ENCODE results near the gene SLC25A24. TPM values are rescaled to one million over a fixed set of nuclear protein-coding genes. Genes with fewer than 3 reads are reported as not detected.

Gene SLC25A24
- total RNA-seq, 4 donors from 2014 or later, result 6.8 to 12.3 (median 9.3) TPM

DNA sequence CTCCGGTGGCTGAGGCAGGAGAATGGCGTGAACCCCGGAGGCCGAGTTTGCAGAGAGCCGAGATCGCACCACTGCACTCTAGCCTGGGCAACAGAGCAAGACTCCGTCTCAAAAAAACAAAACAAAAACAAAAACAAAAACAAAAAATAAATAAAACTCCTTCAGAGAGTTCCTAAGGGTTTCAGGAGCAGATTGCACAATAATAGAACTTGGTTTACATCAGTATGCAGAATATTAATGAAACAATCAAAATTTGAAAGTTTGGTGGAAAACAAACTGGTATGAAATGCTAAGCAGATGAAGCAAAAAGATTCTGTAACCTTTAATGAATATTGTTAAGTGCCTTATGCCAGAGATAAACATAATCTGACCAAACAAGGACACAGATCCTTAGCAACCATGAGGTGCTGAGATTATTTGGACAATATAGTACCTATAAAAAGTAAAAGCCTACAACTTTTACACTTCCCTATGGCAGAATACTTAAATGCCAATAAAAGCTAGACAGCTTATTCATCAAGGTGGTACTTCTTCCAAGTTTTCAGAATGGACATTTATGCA, 41.2 kb downstream of the SLC25A24 start:
- Histone ChIP-seq H3K27ac (no peak overlapping the region), H3K36me3 (peaks cover 0 to 28% of the 10 kb centered on the region in 2 donors)
- no peak for ATAC-seq

DNA sequence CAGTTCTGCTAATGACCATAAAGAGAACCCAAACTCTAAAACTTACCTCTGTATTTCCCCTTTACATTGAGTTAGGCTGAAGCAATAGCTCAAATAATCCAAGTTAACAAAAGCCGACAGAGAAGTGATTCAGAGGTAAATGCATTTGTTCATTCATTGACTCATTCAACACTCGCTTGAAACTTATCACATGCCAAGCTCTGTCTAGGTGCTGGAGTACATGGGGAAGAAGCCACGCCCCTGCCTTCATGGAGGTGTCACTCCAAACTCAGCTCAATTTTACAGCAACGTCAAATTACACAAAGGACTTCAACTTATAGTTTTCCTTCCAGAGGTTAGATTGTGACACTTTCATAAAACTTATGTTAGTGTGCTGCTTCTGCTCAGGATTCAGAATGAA, 45.8 kb downstream of the SLC25A24 start:
- H3K27ac ChIP-seq, result no peak overlapping the region
- H3K4me1 ChIP-seq, result no peaks in the 10 kb centered on the region
- H3K27me3 ChIP-seq, result no peaks in the 10 kb centered on the region
- TF ChIP-seq, protein P1, sequence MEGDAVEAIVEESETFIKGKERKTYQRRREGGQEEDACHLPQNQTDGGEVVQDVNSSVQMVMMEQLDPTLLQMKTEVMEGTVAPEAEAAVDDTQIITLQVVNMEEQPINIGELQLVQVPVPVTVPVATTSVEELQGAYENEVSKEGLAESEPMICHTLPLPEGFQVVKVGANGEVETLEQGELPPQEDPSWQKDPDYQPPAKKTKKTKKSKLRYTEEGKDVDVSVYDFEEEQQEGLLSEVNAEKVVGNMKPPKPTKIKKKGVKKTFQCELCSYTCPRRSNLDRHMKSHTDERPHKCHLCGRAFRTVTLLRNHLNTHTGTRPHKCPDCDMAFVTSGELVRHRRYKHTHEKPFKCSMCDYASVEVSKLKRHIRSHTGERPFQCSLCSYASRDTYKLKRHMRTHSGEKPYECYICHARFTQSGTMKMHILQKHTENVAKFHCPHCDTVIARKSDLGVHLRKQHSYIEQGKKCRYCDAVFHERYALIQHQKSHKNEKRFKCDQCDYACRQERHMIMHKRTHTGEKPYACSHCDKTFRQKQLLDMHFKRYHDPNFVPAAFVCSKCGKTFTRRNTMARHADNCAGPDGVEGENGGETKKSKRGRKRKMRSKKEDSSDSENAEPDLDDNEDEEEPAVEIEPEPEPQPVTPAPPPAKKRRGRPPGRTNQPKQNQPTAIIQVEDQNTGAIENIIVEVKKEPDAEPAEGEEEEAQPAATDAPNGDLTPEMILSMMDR (IDR thresholded peaks at IDR 0.05 in 4 of 5, conservative IDR thresholded peaks at IDR 0.05 in 1 of 5), result no peak
- TF ChIP-seq POLR2A (IDR thresholded peaks at IDR 0.05), result no peak
- H3K9me3 ChIP-seq, result no peaks in the 10 kb centered on the region
- H3K36me3 ChIP-seq, result peaks cover 2 to 48% of the 10 kb centered on the region in 2 donors
- no peak for ATAC-seq
- in situ Hi-C loops (cut with MboI; ENCODE audit: low sequenced_read_pairs in 4 of 4), result no loop called here
- no peak for DNase-seq
- no peak overlapping the region for H3K4me3 ChIP-seq
- intact Hi-C loops (cut with DNase I; ENCODE audit: low total_unique reads), result no loop called here

More for the DNA sequence above, 41.2 kb downstream of the SLC25A24 start:
- intact Hi-C loops (cut with DNase I; ENCODE audit: low total_unique reads), result no loop called here
- in situ Hi-C loops (cut with MboI; ENCODE audit: low sequenced_read_pairs in 4 of 4), result no loop called here
- TF ChIP-seq, protein P1 (IDR thresholded peaks at IDR 0.05 in 4 of 5, conservative IDR thresholded peaks at IDR 0.05 in 1 of 5), result no peak
- no peak for TF ChIP-seq POLR2A (IDR thresholded peaks at IDR 0.05)
- H3K27me3 ChIP-seq, result no peaks in the 10 kb centered on the region
- H3K4me3 ChIP-seq, result no peak overlapping the region
- no peaks in the 10 kb centered on the region for H3K4me1 ChIP-seq
- no peak for DNase-seq
- H3K9me3 ChIP-seq, result no peaks in the 10 kb centered on the region

DNA sequence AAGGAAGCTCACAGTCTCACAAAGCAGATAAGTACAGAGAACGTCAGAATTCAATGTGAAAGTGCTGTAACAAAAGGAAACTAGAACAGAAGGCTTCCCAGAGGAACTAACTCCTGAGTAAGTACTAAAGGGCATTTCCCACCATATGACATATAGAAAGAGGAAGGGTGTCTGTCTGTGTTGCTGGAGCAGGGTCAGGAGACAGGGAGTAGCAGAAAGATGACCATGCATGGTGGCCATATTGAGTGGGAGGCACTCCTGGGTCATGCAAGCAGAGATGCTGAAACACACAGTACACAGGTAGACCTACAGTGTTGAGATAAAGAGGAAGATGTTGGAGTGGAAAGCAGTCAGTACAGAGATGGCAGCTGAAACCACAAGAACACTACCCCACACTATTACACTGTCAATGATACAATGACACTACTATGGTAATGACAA, 47.3 kb downstream of the SLC25A24 start:
- Histone ChIP-seq H3K4me3 (no peak overlapping the region), H3K9me3 (no peaks in the 10 kb centered on the region), H3K27me3 (no peaks in the 10 kb centered on the region), H3K36me3 (peaks cover 2 to 63% of the 10 kb centered on the region in 2 donors), H3K27ac (no peak overlapping the region), H3K4me1 (no peaks in the 10 kb centered on the region)
- intact Hi-C loops (cut with DNase I; ENCODE audit: low total_unique reads), result no loop called here
- TF ChIP-seq, protein P1 (IDR thresholded peaks at IDR 0.05 in 4 of 5, conservative IDR thresholded peaks at IDR 0.05 in 1 of 5), result no peak
- TF ChIP-seq POLR2A (IDR thresholded peaks at IDR 0.05), result no peak
- no peak for DNase-seq
- in situ Hi-C loops (cut with MboI; ENCODE audit: low sequenced_read_pairs in 4 of 4), result no loop called here
- ATAC-seq, result no peak

DNA sequence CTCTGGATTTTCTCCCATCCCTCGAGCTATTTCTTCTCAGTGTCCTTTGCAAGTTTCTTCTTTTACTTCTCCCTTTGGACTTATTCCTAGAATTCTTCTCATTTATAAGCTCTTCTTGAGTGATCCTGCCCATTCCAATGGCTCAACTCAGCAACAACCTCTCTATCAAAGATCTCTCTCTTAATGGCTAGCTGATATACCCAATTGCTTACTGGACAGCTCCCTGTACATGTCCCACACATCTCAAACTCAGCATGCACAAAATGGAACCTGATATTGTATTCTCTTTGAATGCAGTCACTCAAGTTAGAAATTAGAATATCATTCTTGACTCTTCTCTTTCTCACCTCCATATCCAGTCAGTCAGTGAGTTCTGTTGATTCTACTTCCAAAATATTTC, 48.6 kb downstream of the SLC25A24 start:
- H3K4me3 ChIP-seq, result no peak overlapping the region
- ATAC-seq, result no peak
- TF ChIP-seq POLR2A (IDR thresholded peaks at IDR 0.05), result no peak
- TF ChIP-seq, protein P1 (IDR thresholded peaks at IDR 0.05 in 4 of 5, conservative IDR thresholded peaks at IDR 0.05 in 1 of 5), result no peak
- DNase-seq, result no peak
- H3K9me3 ChIP-seq, result no peaks in the 10 kb centered on the region
- intact Hi-C loops (cut with DNase I; ENCODE audit: low total_unique reads) (no loop called here), in situ Hi-C loops (cut with MboI; ENCODE audit: low sequenced_read_pairs in 4 of 4) (no loop called here)
- H3K4me1 ChIP-seq, result no peaks in the 10 kb centered on the region
- H3K27me3 ChIP-seq, result no peaks in the 10 kb centered on the region
- no peak overlapping the region for H3K27ac ChIP-seq
- peaks cover 2 to 71% of the 10 kb centered on the region in 2 donors for H3K36me3 ChIP-seq

Data from gastrocnemius medialis (tissue), 4 donors.